ENCODE data around the gene DNER.

The DNER gene

DNA sequence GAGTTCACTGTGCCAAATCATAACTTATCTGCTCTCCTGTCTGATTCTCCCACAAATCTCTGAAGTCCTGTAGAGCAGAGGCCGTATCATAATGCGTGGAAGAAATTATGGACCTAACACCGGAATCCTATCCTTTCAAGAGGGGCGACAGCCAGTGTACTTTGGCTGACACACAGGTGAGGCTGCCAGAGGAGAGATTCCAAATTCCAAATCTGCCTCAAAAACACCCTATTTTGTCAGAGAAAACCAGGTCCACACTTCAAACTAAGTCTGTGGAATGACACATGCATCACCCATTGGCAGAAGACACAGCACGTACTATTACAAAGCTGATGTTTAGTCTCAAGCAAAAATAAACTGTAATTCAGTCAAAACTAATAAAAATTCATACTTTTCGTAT, 304.1 kb downstream of the DNER start:
- Histone ChIP-seq H3K36me3 (ENCODE audit: insufficient read depth, low read length) (no peaks in the 10 kb centered on the region), H3K4me1 (ENCODE audit: insufficient read depth, low read length, severe bottlenecking) (no peaks in the 10 kb centered on the region), H3F3A (ENCODE audit: insufficient read depth, low read length) (no peaks in the 10 kb centered on the region), H3K27me3 (ENCODE audit: insufficient read depth, low read length) (0 out of 2 replicates have a peak, but pooled peaks cover 5% of the 10 kb centered on the region), H2AFZ (ENCODE audit: low read length) (no peak overlapping the region), H4K20me1 (ENCODE audit: insufficient read depth, low read length) (no peaks in the 10 kb centered on the region), H3K4me2 (ENCODE audit: low read length) (no peak overlapping the region), H3K9me2 (ENCODE audit: low read depth, low read length) (no peaks in the 10 kb centered on the region), H3K9ac (ENCODE audit: low read length) (no peak overlapping the region), H3K4me3 (ENCODE audit: low read depth, low read length, poor library complexity, severe bottlenecking) (no peak overlapping the region), H3K27ac (ENCODE audit: low read depth, low read length, poor library complexity, severe bottlenecking) (no peak overlapping the region), H3K9me3 (ENCODE audit: low read length) (no peaks in the 10 kb centered on the region), H3K79me2 (ENCODE audit: insufficient read depth, low read length) (no peaks in the 10 kb centered on the region)
- no peak for TF ChIP-seq CTCF (IDR thresholded peaks at IDR 0.05; ENCODE audit: low read length)
- no peak for TF ChIP-seq EZH2 (IDR thresholded peaks at IDR 0.05; ENCODE audit: borderline replicate concordance, low read length)

DNA sequence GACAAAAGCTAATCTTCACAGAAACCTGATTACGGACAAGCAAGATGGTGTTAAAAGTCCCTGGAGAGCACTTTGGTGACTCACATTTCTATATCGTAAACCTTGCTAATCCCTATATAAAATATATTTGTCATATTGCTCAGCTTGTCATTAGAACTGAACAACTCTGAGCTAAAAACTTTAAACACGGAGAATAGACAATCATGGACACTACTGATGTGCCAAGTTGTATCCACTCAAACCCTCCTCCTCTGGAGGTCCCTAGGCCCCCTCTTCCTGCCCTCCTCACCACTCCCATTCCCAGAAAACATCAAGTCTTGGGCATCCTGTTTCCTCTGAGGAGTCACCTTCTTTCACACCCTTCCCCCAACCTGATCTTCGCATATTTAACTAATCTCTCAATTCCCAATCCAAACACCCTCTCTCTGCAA, 304.6 kb downstream of the DNER start:
- Histone ChIP-seq H3K4me2 (ENCODE audit: low read length) (no peak overlapping the region), H3K9me2 (ENCODE audit: low read depth, low read length) (no peaks in the 10 kb centered on the region), H3K36me3 (ENCODE audit: insufficient read depth, low read length) (no peaks in the 10 kb centered on the region), H3K9me3 (ENCODE audit: low read length) (no peaks in the 10 kb centered on the region), H3K27me3 (ENCODE audit: insufficient read depth, low read length) (0 out of 2 replicates have a peak, but pooled peaks cover 5% of the 10 kb centered on the region), H3K4me3 (ENCODE audit: low read depth, low read length, poor library complexity, severe bottlenecking) (no peak overlapping the region), H3F3A (ENCODE audit: insufficient read depth, low read length) (no peaks in the 10 kb centered on the region), H4K20me1 (ENCODE audit: insufficient read depth, low read length) (no peaks in the 10 kb centered on the region), H3K4me1 (ENCODE audit: insufficient read depth, low read length, severe bottlenecking) (no peaks in the 10 kb centered on the region), H3K9ac (ENCODE audit: low read length) (no peak overlapping the region), H3K79me2 (ENCODE audit: insufficient read depth, low read length) (no peaks in the 10 kb centered on the region), H2AFZ (ENCODE audit: low read length) (no peak overlapping the region), H3K27ac (ENCODE audit: low read depth, low read length, poor library complexity, severe bottlenecking) (no peak overlapping the region)
- TF ChIP-seq EZH2 (IDR thresholded peaks at IDR 0.05; ENCODE audit: borderline replicate concordance, low read length) (no peak), CTCF (IDR thresholded peaks at IDR 0.05; ENCODE audit: low read length) (no peak)

DNA sequence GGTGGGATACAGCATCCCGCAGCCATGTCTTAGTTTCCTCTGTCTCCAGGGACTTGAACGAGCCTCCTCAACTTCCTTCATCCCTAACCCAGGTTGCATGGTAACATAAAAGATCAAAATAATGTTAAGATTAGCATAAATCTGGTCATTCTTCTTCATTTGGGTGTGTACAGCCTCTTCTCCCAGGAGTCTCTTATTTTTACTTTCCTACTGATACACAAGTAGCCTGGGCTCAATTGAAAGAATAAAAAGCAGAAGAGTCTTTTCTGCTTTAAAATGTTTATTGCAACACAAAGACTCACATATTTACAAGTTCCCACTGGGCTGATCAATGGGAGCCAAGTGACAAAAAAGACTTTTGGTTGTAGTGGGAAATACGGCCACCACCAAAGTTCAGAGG, 305.4 kb downstream of the DNER start:
- Histone ChIP-seq H3F3A (ENCODE audit: insufficient read depth, low read length) (no peaks in the 10 kb centered on the region), H4K20me1 (ENCODE audit: insufficient read depth, low read length) (no peaks in the 10 kb centered on the region), H3K36me3 (ENCODE audit: insufficient read depth, low read length) (no peaks in the 10 kb centered on the region), H3K9me2 (ENCODE audit: low read depth, low read length) (no peaks in the 10 kb centered on the region), H3K4me3 (ENCODE audit: low read depth, low read length, poor library complexity, severe bottlenecking) (no peak overlapping the region), H3K4me1 (ENCODE audit: insufficient read depth, low read length, severe bottlenecking) (no peaks in the 10 kb centered on the region), H3K4me2 (ENCODE audit: low read length) (no peak overlapping the region), H3K27me3 (ENCODE audit: insufficient read depth, low read length) (0 out of 2 replicates have a peak, but pooled peaks cover 5% of the 10 kb centered on the region), H3K79me2 (ENCODE audit: insufficient read depth, low read length) (no peaks in the 10 kb centered on the region), H3K9me3 (ENCODE audit: low read length) (no peaks in the 10 kb centered on the region), H3K9ac (ENCODE audit: low read length) (no peak overlapping the region), H3K27ac (ENCODE audit: low read depth, low read length, poor library complexity, severe bottlenecking) (no peak overlapping the region), H2AFZ (ENCODE audit: low read length) (no peak overlapping the region)
- TF ChIP-seq EZH2 (IDR thresholded peaks at IDR 0.05; ENCODE audit: borderline replicate concordance, low read length) (no peak), CTCF (IDR thresholded peaks at IDR 0.05; ENCODE audit: low read length) (no peak)
